ENCODE results near the gene TDRD6. TPM values are rescaled to one million over a fixed set of nuclear protein-coding genes. Genes with fewer than 3 reads are reported as not detected.

Gene TDRD6
- total RNA-seq, 1 experiment from 2014 or later, result not detected

GRCh38 chr6:46711491-46711890 is 23.8 kb downstream of the TDRD6 start:
- no peak overlapping the region for H3K27ac ChIP-seq (ENCODE audit: low read depth, low read length, poor library complexity, severe bottlenecking)
- H3K27me3 ChIP-seq (replicated peaks; ENCODE audit: insufficient read depth, low read depth, low read length, poor library complexity), result peaks cover 17% of the 10 kb centered on the region
- no peaks in the 10 kb centered on the region for H3K36me3 ChIP-seq (ENCODE audit: insufficient read depth, low read length, poor library complexity, severe bottlenecking)
- no TSS peak for BruUV-seq (replicated peaks)
- no peak overlapping the region for H3K4me3 ChIP-seq (ENCODE audit: low read depth, low read length, poor library complexity, severe bottlenecking)
- H3K9me3 ChIP-seq (ENCODE audit: low read depth, low read length, poor library complexity, severe bottlenecking), result no peaks in the 10 kb centered on the region
- intact Hi-C loops (cut with micrococcal nuclease; ENCODE audit: unreplicated experiment), result no loop called here
- no peak for DNase-seq (ENCODE audit: low spot score)
- H3K4me1 ChIP-seq (ENCODE audit: insufficient read depth, low read length, poor library complexity, severe bottlenecking), result no peaks in the 10 kb centered on the region
- TF ChIP-seq CTCF (conservative IDR thresholded peaks at IDR 0.05; ENCODE audit: low read depth, low read length), result no peak
- no peak for TF ChIP-seq EZH2 (IDR thresholded peaks at IDR 0.05; ENCODE audit: borderline replicate concordance, low read depth, low read length, poor library complexity, severe bottlenecking)
- ChIA-PET CTCF (no interaction called here), POLR2A (ENCODE audit: low non-redundant PET) (no interaction called here)

- no peaks in the 10 kb centered on the region for H3K4me1 ChIP-seq (ENCODE audit: insufficient read depth, low read length, poor library complexity, severe bottlenecking)
- ChIA-PET POLR2A (ENCODE audit: low non-redundant PET) (no interaction called here), CTCF (no interaction called here)
- intact Hi-C loops (cut with micrococcal nuclease; ENCODE audit: unreplicated experiment), result no loop called here
- no peaks in the 10 kb centered on the region for H3K9me3 ChIP-seq (ENCODE audit: low read depth, low read length, poor library complexity, severe bottlenecking)
- BruUV-seq (replicated peaks), result no TSS peak
- no peak for TF ChIP-seq CTCF (conservative IDR thresholded peaks at IDR 0.05; ENCODE audit: low read depth, low read length)
- no peak for TF ChIP-seq EZH2 (IDR thresholded peaks at IDR 0.05; ENCODE audit: borderline replicate concordance, low read depth, low read length, poor library complexity, severe bottlenecking)
- no peak overlapping the region for H3K4me3 ChIP-seq (ENCODE audit: low read depth, low read length, poor library complexity, severe bottlenecking)
- peaks cover 29% of the 10 kb centered on the region for H3K27me3 ChIP-seq (replicated peaks; ENCODE audit: insufficient read depth, low read depth, low read length, poor library complexity)
- H3K27ac ChIP-seq (ENCODE audit: low read depth, low read length, poor library complexity, severe bottlenecking), result no peak overlapping the region
- no peak for DNase-seq (ENCODE audit: low spot score)
- H3K36me3 ChIP-seq (ENCODE audit: insufficient read depth, low read length, poor library complexity, severe bottlenecking), result no peaks in the 10 kb centered on the region
These were observed 27.5 kb downstream of the TDRD6 start for GRCh38 chr6:46715141-46715540.

- TF ChIP-seq EZH2 (IDR thresholded peaks at IDR 0.05; ENCODE audit: borderline replicate concordance, low read depth, low read length, poor library complexity, severe bottlenecking), result no peak
- no peak for TF ChIP-seq CTCF (conservative IDR thresholded peaks at IDR 0.05; ENCODE audit: low read depth, low read length)
- Histone ChIP-seq H3K4me3 (ENCODE audit: low read depth, low read length, poor library complexity, severe bottlenecking) (no peak overlapping the region), H3K27me3 (replicated peaks; ENCODE audit: insufficient read depth, low read depth, low read length, poor library complexity) (peaks cover 38% of the 10 kb centered on the region), H3K27ac (ENCODE audit: low read depth, low read length, poor library complexity, severe bottlenecking) (no peak overlapping the region), H3K9me3 (ENCODE audit: low read depth, low read length, poor library complexity, severe bottlenecking) (no peaks in the 10 kb centered on the region), H3K36me3 (ENCODE audit: insufficient read depth, low read length, poor library complexity, severe bottlenecking) (no peaks in the 10 kb centered on the region), H3K4me1 (ENCODE audit: insufficient read depth, low read length, poor library complexity, severe bottlenecking) (no peaks in the 10 kb centered on the region)
- BruUV-seq (replicated peaks), result no TSS peak
- ChIA-PET CTCF (no interaction called here), POLR2A (ENCODE audit: low non-redundant PET) (no interaction called here)
- intact Hi-C loops (cut with micrococcal nuclease; ENCODE audit: unreplicated experiment), result no loop called here
- no peak for DNase-seq (ENCODE audit: low spot score)
These were observed 31.4 kb downstream of the TDRD6 start for GRCh38 chr6:46719099-46719498.

Data from A673 (cell line).